HCT116 (cell line): Measurements from ENCODE around the gene INHBA. TPM values are rescaled to one million over a fixed set of nuclear protein-coding genes. Genes with fewer than 3 reads are reported as not detected.

Source experiments
- ATAC-seq: fragments of 200-7000 bp; cut with Tn5 transposase; 2 replicates; pipeline ENCODE4 v1.9.1; 2020; ENCODE audit warnings: mild to moderate bottlenecking, moderate library complexity
- BruUV-seq: library from RNA; stranded (reverse); fragments of 400-500 nt; replicated peaks from 2 replicates; lab custom pipeline; 2021; lab: Mats Ljungman, UMichigan
- CTCF ChIA-PET: fragments of 300-600 bp; sonication (Branson Sonifier 250); formaldehyde crosslinking; loops from one replicate; lab custom pipeline; 2021; ENCODE audit warnings: antibody characterized with exemption; lab: Charles Lee
- POLR2A ChIA-PET: fragments of 300-600, 350-600 bp; sonication (Branson Sonifier 250); formaldehyde crosslinking; loops from one replicate; lab custom pipeline; 2021; ENCODE audit warnings: antibody characterized with exemption; lab: Charles Lee
- RAD21 ChIA-PET, 2 experiments: fragments of 300-600 bp; sonication (Branson Sonifier 250); formaldehyde crosslinking; loops; one replicate each; lab custom pipeline; 2023; ENCODE audit warnings: low total read pairs in 2 of 2; ENCODE audit not compliant: uncharacterized antibody in 2 of 2, unreplicated experiment in 2 of 2, low non-redundant PET in 1 of 2; lab: Charles Lee
- DNase-seq: peaks from one replicate; pipeline ENCODE4 v3.0.0-alpha.2; 2010; ENCODE audit warnings: low read depth, low spot score
- H2AFZ ChIP-seq: fragments of 200-600 bp; shearing (Covaris generic), sonication (generic); 2 replicates; pipeline ENCODE4 v1.6.1; 2017; ENCODE audit warnings: low read depth, mixed run types, mixed read lengths, antibody characterized with exemption, low read length; ENCODE audit not compliant: poor library complexity, severe bottlenecking
- H3K27ac ChIP-seq: 2 replicates; pipeline ENCODE4 v1.5.1; 2012; ENCODE audit warnings: low read depth, low read length
- H3K27me3 ChIP-seq: fragments of 200-600 bp; sonication (generic); 2 replicates; pipeline ENCODE4 v1.6.1; 2016; ENCODE audit warnings: mixed run types, low read length, mixed read lengths; ENCODE audit not compliant: insufficient read depth
- H3K36me3 ChIP-seq, 2 experiments: fragments of 200-500 bp in 1 of 2; fragments of 200-600 bp in 1 of 2; sonication (Bioruptor generic) in 1 of 2; sonication (generic) in 1 of 2; 2 replicates each; pipeline versions ENCODE4 v1.5.1 to v1.6.1; 2014 to 2016; ENCODE audit warnings: low read length in 2 of 2, inconsistent platforms in 1 of 2, mixed read lengths in 1 of 2, mixed run types in 1 of 2; ENCODE audit not compliant: insufficient read depth in 2 of 2, control insufficient read depth in 1 of 2
- H3K4me1 ChIP-seq, 2 experiments: fragments of 200-600 bp in 1 of 2; sonication (generic) in 1 of 2; 2 replicates each; pipeline versions ENCODE4 v1.5.1 to v1.6.1; 2012 to 2017; ENCODE audit warnings: low read length in 2 of 2, inconsistent platforms in 1 of 2, mild to moderate bottlenecking in 1 of 2, mixed read lengths in 1 of 2, mixed run types in 1 of 2, moderate library complexity in 1 of 2; ENCODE audit not compliant: insufficient read depth in 2 of 2, control insufficient read depth in 1 of 2
- H3K4me2 ChIP-seq: fragments of 200-600 bp; sonication (generic); 2 replicates; pipeline ENCODE4 v1.6.1; 2017; ENCODE audit warnings: mixed run types, low read length, mixed read lengths
- H3K4me3 ChIP-seq, 2 experiments: fragments of 200-600 bp in 1 of 2; sonication (generic) in 1 of 2; replicated peaks in 1 of 2; 2 replicates each; pipeline ENCODE4 v1.5.1; 2011 to 2016; ENCODE audit warnings: low read length in 2 of 2, control low read depth in 1 of 2, low read depth in 1 of 2, mild to moderate bottlenecking in 1 of 2, mixed read lengths in 1 of 2, mixed run types in 1 of 2
- H3K79me2 ChIP-seq: fragments of 200-600 bp; sonication (generic); 2 replicates; pipeline ENCODE4 v1.6.1; 2017; ENCODE audit warnings: mild to moderate bottlenecking, mixed run types, low read length, moderate library complexity, mixed read lengths; ENCODE audit not compliant: insufficient read depth
- H3K9ac ChIP-seq: fragments of 200-600 bp; sonication (generic); 2 replicates; pipeline ENCODE4 v1.6.1; 2016; ENCODE audit warnings: low read length, mixed read lengths
- H3K9me2 ChIP-seq: fragments of 200-600 bp; sonication (generic), shearing (Covaris generic); 2 replicates; pipeline ENCODE4 v1.6.1; 2017; ENCODE audit warnings: mixed run types, mild to moderate bottlenecking, moderate library complexity; ENCODE audit not compliant: insufficient read depth
- H3K9me3 ChIP-seq, 2 experiments: fragments of 200-500 bp in 1 of 2; fragments of 200-600 bp in 1 of 2; sonication (Bioruptor generic) in 1 of 2; sonication (generic) in 1 of 2; 2 replicates each; pipeline ENCODE4 v1.6.1; 2014 to 2017; ENCODE audit warnings: low read length in 2 of 2, mixed read lengths in 2 of 2, inconsistent platforms in 1 of 2, low read depth in 1 of 2, mild to moderate bottlenecking in 1 of 2, mixed run types in 1 of 2, moderate library complexity in 1 of 2; ENCODE audit not compliant: control insufficient read depth in 1 of 2, insufficient read depth in 1 of 2
- H4K20me1 ChIP-seq: fragments of 200-600 bp; sonication (generic), shearing (Covaris generic); 2 replicates; pipeline ENCODE4 v1.6.1; 2017; ENCODE audit warnings: mixed run types, mild to moderate bottlenecking, moderate library complexity; ENCODE audit not compliant: insufficient read depth
- CBX3 ChIP-seq: IDR thresholded peaks from 2 replicates; pipeline ENCODE4 v1.6.1; 2012; ENCODE audit warnings: low read depth
- CEBPB ChIP-seq: IDR thresholded peaks from 2 replicates; pipeline ENCODE4 v1.6.1; 2012; ENCODE audit warnings: low read depth
- EGR1 ChIP-seq: IDR thresholded peaks from 2 replicates; pipeline ENCODE4 v1.6.1; 2012; ENCODE audit warnings: low read depth
- ELF1 ChIP-seq: IDR thresholded peaks from 2 replicates; pipeline ENCODE4 v1.6.1; 2012; ENCODE audit warnings: low read depth, borderline replicate concordance
- EZH2 ChIP-seq: fragments of 200-600 bp; sonication (generic); IDR thresholded peaks from 2 replicates; pipeline ENCODE4 v1.6.1; 2017; ENCODE audit warnings: antibody characterized with exemption, mixed run types
- EZH2phosphoT487 ChIP-seq: fragments of 200-600 bp; IDR thresholded peaks from 2 replicates; pipeline ENCODE4 v1.6.1; 2018; ENCODE audit warnings: antibody characterized with exemption, borderline replicate concordance
- JUND ChIP-seq: IDR thresholded peaks from 2 replicates; pipeline ENCODE4 v1.6.1; 2012
- POLR2A ChIP-seq: IDR thresholded peaks from 2 replicates; pipeline ENCODE4 v1.7.0; 2011; ENCODE audit warnings: borderline replicate concordance; ENCODE audit not compliant: insufficient read depth, insufficient read length; ENCODE audit errors: extremely low read depth
- POLR2AphosphoS5 ChIP-seq: IDR thresholded peaks from 2 replicates; pipeline ENCODE4 v1.6.1; 2011; ENCODE audit warnings: mild to moderate bottlenecking, low read depth, low read length, moderate library complexity
- RAD21 ChIP-seq: IDR thresholded peaks from 2 replicates; pipeline ENCODE4 v1.6.1; 2012; ENCODE audit warnings: low read depth, mild to moderate bottlenecking
- SIN3A ChIP-seq: IDR thresholded peaks from 2 replicates; pipeline ENCODE4 v1.6.1; 2012; ENCODE audit warnings: low read depth
- SRF ChIP-seq: IDR thresholded peaks from 2 replicates; pipeline ENCODE4 v1.6.1; 2012; ENCODE audit warnings: low read depth
- TCF7L2 ChIP-seq: IDR thresholded peaks from 2 replicates; pipeline ENCODE4 v1.7.0; 2011; ENCODE audit warnings: borderline replicate concordance, inconsistent platforms; ENCODE audit not compliant: insufficient read depth, insufficient read length; ENCODE audit errors: extremely low read depth
- YY1 ChIP-seq: IDR thresholded peaks from 2 replicates; pipeline ENCODE4 v1.6.1; 2011; ENCODE audit warnings: low read length, low read depth, moderate library complexity, mild to moderate bottlenecking; ENCODE audit not compliant: insufficient replicate concordance; ENCODE audit errors: extremely low read depth
- ZFX ChIP-seq: fragments of 450-650 bp; IDR thresholded peaks from 2 replicates; pipeline ENCODE4 v1.6.1; 2017
- ZNF274 ChIP-seq: fragments of 200-500 bp; sonication (Bioruptor generic); IDR thresholded peaks from 2 replicates; pipeline ENCODE4 v1.6.1; 2014; ENCODE audit warnings: mild to moderate bottlenecking, low read depth, low read length, inconsistent platforms
- intact Hi-C: fragments of 100-400 bp; cut with micrococcal nuclease; formaldehyde crosslinking; loops from 2 replicates; pipeline ENCODE4 v1.10.0; 2022
- total RNA-seq: library from RNA; stranded (reverse); gene quantifications from one replicate; pipeline ENCODE4 v1.2.1, GENCODE V29; 2021; ENCODE audit not compliant: unreplicated experiment
- TF ChIP-seq, protein P1 (sequence below): IDR thresholded peaks from 2 replicates; pipeline ENCODE4 v1.6.1; 2012
- TF ChIP-seq, protein P2 (sequence below), 3 experiments: fragments of 200-600 bp in 1 of 3; sonication (generic) in 1 of 3; IDR thresholded peaks in 2 of 3; conservative IDR thresholded peaks in 1 of 3; 2 replicates each; pipeline ENCODE4 v1.5.1; 2012 to 2017; ENCODE audit warnings: low read depth in 2 of 3, low read length in 2 of 3, antibody characterized with exemption in 1 of 3, borderline replicate concordance in 1 of 3, control low read depth in 1 of 3, mild to moderate bottlenecking in 1 of 3, mixed read lengths in 1 of 3, mixed run types in 1 of 3, moderate library complexity in 1 of 3; ENCODE audit not compliant: insufficient read depth in 1 of 3

The INHBA gene
- total RNA-seq, 1 experiment from 2014 or later = 0.10 TPM

DNA sequence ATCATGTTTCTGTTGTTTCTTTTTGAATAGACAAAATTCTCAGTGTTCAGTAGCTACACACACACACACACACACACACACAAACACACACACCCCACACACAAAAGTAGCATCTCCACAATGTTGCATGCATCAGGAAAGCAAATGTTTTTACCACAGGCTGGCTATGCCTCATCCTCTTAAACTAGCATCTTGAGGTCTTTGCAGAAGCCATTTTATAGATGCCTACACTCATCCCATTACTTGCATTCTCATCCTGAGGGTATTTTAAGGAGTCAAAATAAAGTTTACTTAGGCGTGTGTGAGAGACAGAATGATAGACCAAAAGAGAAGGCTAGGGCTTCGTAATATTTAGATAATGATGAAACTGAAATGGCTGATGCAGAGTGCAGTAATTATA is 7.9 kb upstream of the INHBA start:
- CTCF ChIA-PET = interaction anchor here (0.5 to 1.6 kb wide), 5 partner anchors 15 to 1479 kb away, joined by 3 to 7 read pairs (median 4); no protein-coding TSS in a partner anchor
- no peak overlapping the region for H3K9ac ChIP-seq
- H3K79me2 ChIP-seq = no peaks in the 10 kb centered on the region
- H4K20me1 ChIP-seq = no peaks in the 10 kb centered on the region
- H3K27ac ChIP-seq = no peak overlapping the region
- POLR2A ChIA-PET = no interaction called here
- RAD21 ChIA-PET = no interaction called here
- H3K27me3 ChIP-seq = no peaks in the 10 kb centered on the region
- TF ChIP-seq POLR2AphosphoS5 (no peak), EZH2 (no peak), RAD21 (no peak), SIN3A (no peak), EGR1 (no peak), CBX3 (no peak)
- TF ChIP-seq, protein P1, sequence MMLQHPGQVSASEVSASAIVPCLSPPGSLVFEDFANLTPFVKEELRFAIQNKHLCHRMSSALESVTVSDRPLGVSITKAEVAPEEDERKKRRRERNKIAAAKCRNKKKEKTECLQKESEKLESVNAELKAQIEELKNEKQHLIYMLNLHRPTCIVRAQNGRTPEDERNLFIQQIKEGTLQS = no peak
- ATAC-seq (no peak), DNase-seq (no peak)
- BruUV-seq = no TSS peak
- H3K36me3 ChIP-seq = no peaks in the 10 kb centered on the region
- no peaks in the 10 kb centered on the region for H3K9me3 ChIP-seq
- H3K4me3 ChIP-seq = no peak overlapping the region
- no peak overlapping the region for H2AFZ ChIP-seq
- H3K4me1 ChIP-seq = peaks cover 0 to 2% of the 10 kb centered on the region in 2 experiments; a peak in 2 of 4 replicates
- no peaks in the 10 kb centered on the region for H3K9me2 ChIP-seq
- intact Hi-C loops = no loop called here
- H3K4me2 ChIP-seq = no peak overlapping the region

DNA sequence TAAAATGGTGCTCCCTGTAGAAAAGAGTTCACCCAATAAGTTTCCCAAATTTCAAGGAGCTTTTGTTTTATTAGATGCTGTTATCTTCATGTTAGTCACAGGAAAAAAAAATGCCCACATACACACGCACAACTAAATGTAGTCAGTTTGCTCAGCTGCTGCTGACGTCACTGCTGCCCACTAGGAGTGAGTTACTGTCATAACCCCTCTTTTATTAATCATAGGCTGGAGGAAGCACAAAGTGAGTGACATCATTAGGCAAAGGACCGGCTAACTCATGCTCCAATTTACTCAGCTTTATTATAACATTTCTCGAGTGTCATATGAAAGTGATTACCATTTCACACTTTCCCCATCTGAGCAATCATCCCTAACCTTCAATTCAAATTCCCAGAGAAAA is 6.7 kb upstream of the INHBA start:
- Histone ChIP-seq H3K27ac (no peak overlapping the region), H2AFZ (no peak overlapping the region), H3K9ac (no peak overlapping the region), H3K9me2 (no peaks in the 10 kb centered on the region), H3K4me2 (no peak overlapping the region), H3K79me2 (no peaks in the 10 kb centered on the region), H3K4me3 (no peak overlapping the region), H3K4me1 (peaks cover 2 to 7% of the 10 kb centered on the region in 2 experiments; a peak in 2 of 4 replicates), H4K20me1 (no peaks in the 10 kb centered on the region), H3K9me3 (no peaks in the 10 kb centered on the region), H3K27me3 (no peaks in the 10 kb centered on the region), H3K36me3 (no peaks in the 10 kb centered on the region)
- no TSS peak for BruUV-seq
- DNase-seq (no peak), ATAC-seq (no peak)
- ChIA-PET POLR2A (no interaction called here), RAD21 (no interaction called here), CTCF (no interaction called here)
- intact Hi-C loops = no loop called here
- TF ChIP-seq ZFX (no peak), POLR2AphosphoS5 (no peak), JUND (no peak), SRF (no peak), CEBPB (no peak), ELF1 (no peak), POLR2A (no peak), EZH2 (no peak), EZH2phosphoT487 (no peak), YY1 (no peak), RAD21 (no peak), TCF7L2 (no peak), SIN3A (no peak), EGR1 (no peak), CBX3 (no peak), ZNF274 (no peak)
- TF ChIP-seq, protein P2, sequence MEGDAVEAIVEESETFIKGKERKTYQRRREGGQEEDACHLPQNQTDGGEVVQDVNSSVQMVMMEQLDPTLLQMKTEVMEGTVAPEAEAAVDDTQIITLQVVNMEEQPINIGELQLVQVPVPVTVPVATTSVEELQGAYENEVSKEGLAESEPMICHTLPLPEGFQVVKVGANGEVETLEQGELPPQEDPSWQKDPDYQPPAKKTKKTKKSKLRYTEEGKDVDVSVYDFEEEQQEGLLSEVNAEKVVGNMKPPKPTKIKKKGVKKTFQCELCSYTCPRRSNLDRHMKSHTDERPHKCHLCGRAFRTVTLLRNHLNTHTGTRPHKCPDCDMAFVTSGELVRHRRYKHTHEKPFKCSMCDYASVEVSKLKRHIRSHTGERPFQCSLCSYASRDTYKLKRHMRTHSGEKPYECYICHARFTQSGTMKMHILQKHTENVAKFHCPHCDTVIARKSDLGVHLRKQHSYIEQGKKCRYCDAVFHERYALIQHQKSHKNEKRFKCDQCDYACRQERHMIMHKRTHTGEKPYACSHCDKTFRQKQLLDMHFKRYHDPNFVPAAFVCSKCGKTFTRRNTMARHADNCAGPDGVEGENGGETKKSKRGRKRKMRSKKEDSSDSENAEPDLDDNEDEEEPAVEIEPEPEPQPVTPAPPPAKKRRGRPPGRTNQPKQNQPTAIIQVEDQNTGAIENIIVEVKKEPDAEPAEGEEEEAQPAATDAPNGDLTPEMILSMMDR (IDR thresholded peaks at IDR 0.05 in 2 of 3, conservative IDR thresholded peaks at IDR 0.05 in 1 of 3; ENCODE audit: borderline replicate concordance in 1 of 3, insufficient read depth in 1 of 3, low read depth in 2 of 3, low read length in 2 of 3) = no peak
- TF ChIP-seq, all 23 proteins: peak for 0
